Hippocampal formation (tissue), 2 donors: ENCODE data around the gene CMSS1.
"Not testable (repeated sequence)": the region's sequence is repeated elsewhere in the genome, so short reads cannot be mapped to it uniquely, and the experiment has no call there.

Experiments
- DNase-seq, 2 donors: peaks; one replicate each; lab custom pipeline; 2025; lab: John Stamatoyannopoulos, UW

Gene CMSS1

DNA sequence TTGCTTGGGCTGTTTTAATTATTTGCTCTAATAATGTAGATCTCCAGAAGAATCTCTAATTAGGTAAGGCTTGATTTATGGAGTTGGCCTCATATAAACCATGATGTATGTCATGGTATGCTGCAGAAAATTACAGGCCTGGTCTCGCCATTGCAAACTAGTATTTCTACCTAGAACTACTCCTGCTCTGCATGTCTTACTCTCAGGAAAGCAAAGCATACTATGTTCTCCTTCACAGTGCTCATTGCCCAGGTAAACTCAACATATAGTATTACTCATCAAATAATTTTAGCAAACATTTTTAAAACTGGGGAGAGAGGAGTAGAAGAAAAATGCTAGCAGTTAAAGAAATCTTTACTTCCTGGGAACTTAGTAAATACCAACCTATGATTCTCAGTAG is 205.9 kb downstream of the CMSS1 start:
- no peak for DNase-seq

- no peak for DNase-seq
Measured at GRCh38 chr3:100024520-100025303, 207.1 kb downstream of the CMSS1 start.

DNA sequence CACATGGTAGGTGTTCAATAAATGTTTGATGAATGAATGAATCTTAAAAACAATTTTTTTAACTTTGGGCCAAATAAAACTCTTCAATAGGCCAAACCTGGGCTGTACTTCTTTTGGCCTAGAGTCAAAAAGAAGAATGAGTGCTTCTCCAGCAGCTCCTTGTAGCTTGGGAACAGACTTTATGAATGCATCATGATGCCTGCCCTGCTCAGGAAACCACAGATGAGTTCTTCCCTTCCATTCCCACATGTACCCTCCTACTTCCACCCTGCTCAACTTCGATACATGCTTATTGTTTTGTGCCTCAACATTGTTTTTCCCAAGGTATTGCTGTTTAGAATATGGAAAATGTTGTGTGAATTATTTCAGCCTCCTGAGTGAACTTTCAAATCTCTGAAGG is 209.7 kb downstream of the CMSS1 start:
- no peak for DNase-seq

DNA sequence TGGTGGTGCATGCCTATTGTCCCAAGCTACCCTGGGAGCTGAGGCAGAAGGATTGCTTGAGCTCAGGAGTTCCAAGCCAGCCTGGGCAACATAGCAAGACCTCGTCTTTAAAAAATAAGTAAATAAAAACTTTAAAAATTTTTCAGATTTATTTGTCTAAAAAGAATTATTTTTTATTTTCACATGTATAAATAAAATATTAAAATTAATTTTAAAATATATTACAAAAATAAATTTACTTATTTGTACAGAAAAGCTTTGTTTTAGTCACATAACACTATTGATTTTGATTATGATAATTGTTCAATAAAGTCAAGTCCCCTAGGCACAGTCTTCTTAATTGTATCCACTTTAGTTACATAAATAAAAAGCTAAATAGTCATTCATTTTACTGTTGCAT is 211.4 kb downstream of the CMSS1 start:
- DNase-seq: no peak

DNA sequence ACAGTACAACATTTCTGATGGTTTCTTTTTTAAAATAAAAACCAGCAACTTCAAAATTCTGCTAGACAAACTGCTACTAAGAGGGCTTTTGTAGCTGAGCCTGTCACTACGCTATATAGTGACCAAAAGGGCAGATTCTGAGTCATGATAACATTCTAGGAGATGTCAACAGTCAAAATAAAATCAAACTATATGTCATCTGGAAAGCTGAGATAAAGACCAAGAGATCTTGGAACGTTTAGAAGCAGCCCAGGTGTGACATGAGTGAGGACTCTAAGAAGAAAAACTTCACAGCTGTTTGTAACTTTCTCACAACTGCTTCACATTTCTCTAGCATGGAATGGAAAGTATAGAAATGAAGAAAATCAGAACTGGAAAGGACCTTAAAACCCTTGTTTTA is 212.0 kb downstream of the CMSS1 start:
- DNase-seq: no peak

DNA sequence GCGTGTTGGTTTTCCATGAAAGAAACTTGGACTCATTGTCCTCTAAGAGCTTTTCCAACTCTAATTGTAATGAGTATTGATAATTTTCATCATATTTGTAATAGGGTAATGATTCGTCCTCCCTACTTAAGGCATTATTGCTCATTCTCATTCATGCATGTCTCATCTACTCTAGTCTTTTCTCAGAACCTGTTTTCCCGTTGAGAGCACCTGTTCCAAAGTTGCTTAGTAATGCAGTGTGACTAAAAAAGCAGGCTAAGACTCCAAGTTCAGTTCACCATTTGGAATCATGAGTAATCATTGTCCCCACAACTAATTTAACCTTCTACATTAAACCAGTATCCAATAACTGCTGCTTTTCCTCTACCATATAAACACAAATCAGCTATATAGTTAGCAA is 212.7 kb downstream of the CMSS1 start:
- no peak for DNase-seq

DNA sequence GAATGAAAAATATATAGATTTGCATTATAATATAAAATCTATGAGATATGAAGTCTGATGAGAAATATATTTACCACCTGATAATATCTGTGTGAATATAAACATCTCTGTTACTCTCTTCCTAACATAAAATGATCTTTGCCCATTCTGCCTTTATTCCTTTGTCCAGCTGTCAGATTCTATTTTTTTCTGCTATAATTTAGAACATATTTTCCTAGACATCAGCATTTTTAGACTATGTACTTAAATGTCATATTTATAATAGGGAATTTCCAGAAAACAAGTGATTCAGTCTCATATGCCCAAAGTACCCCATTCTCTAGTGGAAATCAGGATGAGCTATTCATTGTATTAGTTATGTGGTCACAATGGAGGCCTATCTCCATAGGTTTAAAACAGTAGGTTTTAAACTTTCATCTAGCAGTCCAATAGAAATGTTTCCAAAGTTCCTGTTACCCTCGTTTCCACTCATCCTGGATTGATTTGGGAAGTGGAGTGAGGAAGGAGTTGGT is 213.3 kb downstream of the CMSS1 start:
- DNase-seq: no peak

- DNase-seq: peak in 1 of 2 donors; percentile 25
Measured at GRCh38 chr3:100032243-100032642, 214.6 kb downstream of the CMSS1 start.

- DNase-seq: no peak
Measured at GRCh38 chr3:100033184-100033583, 215.5 kb downstream of the CMSS1 start.

DNA sequence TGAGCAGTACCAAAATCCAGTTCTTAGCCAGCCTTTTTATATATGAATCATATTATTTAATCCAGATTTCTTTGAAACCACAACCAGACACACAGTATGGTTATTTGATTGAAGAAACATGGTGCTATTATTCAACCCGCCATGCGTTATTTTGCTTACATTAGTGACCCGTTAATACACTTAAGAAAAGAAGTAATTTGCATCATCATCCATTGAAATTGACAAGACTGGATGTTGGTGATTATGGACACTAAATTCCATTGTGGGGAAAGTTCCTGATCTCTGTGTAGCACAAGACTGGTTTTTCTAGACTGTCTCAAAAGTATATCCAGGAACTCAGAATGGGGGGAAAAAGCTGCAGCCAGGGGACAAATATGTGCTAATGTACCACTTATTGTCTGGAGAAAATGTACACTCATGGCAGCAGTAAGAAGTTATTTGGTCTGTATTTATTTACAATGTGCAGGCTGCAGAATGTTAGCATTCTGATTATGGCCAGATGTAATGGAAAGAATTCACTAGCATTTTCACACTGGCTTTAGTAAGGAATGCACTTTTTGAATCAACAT is 216.3 kb downstream of the CMSS1 start:
- DNase-seq: no peak

- no peak for DNase-seq
Measured at GRCh38 chr3:100039075-100039474, 221.4 kb downstream of the CMSS1 start.

GRCh38 chr3:100040451-100041225 is 223.0 kb downstream of the CMSS1 start:
- no peak for DNase-seq

DNA sequence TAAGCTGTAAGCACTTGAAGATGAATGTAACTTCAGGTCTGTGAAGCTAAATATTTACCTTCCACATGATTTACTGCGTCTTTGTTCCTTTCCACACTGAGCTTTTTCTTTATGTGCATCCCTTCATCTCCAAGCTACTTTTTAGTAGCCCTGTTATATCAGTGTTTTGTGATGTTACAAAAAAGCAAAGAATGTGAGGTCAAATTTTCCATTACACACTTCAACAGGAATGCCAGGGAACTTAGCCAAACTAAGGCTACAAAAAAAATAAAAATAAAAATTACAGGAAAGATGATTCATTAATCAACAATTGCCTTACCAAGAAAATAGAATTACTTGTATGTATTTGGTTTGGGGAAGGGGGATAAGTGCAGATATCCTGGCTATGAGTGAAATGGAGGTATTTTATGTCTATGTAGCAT is 223.7 kb downstream of the CMSS1 start:
- DNase-seq: no peak

DNA sequence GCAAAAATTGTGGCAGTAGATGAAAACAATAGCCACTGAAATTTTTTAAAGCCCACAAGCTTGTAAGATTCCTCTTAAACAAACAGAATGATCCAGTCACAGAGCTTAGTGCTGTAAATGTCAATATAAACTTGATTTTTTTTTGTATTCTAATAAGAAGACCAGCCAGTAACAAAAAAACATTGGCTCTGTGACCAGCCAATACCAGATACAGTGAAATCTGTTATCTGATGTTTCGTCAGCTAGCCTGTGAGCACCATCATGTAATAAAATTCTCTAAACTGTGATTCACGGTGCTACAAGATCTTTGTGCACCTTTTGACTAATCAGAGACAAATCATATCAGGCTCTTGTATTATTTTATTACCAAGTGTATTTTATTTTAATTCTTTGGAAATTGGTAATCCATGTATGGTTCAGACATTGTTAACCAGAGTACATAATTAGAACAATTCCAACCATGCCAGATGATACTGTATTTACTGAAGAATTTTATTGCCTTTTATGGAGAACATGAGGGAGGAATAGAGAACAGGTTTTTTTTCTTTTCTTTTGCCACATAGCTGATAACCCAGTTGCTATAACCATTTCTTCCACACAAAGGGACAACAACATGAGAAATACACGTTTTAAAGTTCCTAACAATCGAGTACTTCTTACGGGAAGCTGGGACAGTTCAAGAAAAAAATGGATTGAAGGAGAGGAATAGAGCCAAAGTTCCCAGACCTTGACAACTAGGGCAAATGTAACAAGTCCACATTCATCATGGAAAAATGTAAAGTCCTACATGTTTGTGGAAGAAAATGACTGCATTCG is 224.7 kb downstream of the CMSS1 start:
- no peak for DNase-seq

GRCh38 chr3:100043271-100043670 is 225.6 kb downstream of the CMSS1 start:
- no peak for DNase-seq

DNA sequence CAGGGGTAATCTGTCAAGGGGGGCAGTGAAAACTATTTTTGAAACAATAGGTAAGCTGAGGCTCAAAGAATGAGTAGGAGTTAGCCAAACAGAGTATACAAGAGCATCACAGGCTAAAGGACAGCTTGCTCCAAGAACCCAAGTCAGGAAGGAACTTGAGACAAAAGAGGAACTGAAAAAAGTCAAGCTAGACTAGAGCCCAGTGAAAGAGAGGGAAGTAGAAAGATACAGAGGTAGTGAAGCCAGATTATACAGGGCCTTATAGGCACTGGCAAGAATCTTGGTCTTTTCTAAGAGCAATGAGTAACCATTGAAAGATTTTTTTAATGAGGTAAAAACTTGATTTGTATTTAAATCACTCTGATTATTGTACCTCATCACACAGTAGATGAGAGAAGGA is 226.7 kb downstream of the CMSS1 start:
- DNase-seq: peak in 1 of 2 donors; percentile 23

- DNase-seq: peak in 1 of 2 donors; percentile 17
Measured at GRCh38 chr3:100045696-100046095, 228.0 kb downstream of the CMSS1 start.

DNA sequence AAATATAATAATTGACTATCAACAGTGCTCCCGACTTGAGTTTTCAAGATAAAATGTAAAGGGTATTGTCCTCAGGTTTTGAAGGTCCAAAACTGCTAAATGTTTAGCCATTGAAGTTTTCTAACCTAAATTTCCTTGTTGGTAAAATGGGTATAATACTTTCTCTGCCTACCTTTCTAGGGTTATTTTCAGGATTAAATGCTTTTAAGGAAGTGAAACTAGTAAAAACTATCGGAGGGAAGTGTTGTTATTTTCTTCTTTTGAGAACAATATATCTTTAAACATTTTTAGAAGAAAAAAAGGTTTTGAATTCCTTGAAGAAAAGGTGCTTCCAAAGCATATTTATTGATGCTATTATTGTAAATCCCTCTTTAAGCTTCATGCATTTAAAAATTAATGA is 229.3 kb downstream of the CMSS1 start:
- no peak for DNase-seq

DNA sequence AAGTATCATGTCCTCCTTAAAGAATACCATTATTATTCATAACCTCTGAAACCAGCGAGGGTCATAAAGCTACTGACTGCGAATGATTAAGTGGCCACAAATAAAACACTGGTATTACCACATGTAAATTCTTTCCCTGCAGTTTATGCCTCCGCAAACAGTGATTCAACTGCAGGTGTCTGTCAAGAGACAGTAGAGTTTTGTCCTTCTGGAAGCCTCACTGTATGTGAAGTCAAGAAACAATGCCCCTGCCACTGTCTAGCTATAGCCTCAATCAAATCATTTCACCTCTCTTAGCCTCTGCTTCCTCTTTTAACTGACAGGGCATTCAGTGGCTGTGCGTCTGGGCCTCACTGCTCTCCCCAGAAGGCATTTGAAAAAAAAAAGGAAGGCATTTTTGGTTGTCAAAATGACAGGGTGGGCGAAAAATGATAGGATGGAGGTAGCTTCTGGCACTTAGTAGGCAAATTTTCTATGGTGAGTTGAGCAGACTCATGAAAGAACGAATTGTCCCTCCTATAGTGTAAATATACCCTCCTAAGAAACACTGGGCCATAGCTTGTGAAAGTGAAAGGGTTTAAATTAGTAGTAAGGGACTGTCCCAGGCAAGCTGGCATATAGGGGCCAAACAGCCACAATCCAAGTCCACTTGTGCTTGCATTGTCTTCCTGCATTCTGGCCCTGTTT is 229.9 kb downstream of the CMSS1 start:
- no peak for DNase-seq

DNA sequence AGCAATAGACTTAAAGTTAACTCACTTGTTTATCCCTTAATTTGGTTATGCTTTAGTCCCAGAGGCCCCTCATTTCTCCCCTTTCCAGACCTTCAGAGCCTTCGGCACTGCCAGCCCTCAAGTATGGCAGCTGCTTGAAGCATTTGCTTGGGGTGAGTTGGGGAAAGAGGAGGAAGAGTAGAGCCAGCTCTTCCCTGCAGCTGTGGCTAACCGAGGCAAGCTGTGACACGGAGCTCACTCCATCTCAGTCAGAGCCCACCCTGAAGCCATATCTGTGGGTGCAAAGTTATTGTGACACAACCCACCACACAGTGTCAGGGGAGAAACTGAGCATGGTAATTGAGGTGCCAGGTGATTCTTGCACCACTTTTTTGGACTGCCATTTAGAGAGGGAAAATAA is 230.6 kb downstream of the CMSS1 start:
- no peak for DNase-seq

DNA sequence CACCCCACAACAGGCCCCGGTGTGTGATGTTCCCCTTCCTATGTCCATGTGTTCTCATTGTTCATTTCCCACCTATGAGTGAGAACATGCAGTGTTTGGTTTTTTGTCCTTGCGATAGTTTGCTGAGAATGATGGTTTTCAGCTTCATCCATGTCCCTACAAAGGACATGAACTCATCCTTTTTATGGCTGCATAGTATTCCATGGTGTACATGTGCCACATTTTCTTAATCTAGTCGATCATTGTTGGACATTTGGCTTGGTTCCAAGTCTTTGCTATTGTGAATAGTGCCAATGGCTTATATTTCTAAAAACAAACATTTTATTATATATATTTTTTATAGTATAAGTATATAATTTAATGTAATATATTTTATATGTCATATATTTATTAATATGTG is 233.9 kb downstream of the CMSS1 start:
- DNase-seq: not testable (repeated sequence)
